WTC11 (cell line): ENCODE measurements around the gene KLHL30. TPM values are rescaled to one million over a fixed set of nuclear protein-coding genes. Genes with fewer than 3 reads are reported as not detected.

Experiments used
- ATAC-seq: fragments of 200-7000 bp; cut with Tn5 transposase; 2 replicates; pipeline ENCODE4 v1.10.0; 2021; ENCODE audit warnings: mild to moderate bottlenecking, moderate library complexity
- CTCF ChIA-PET: fragments of 300-600 bp; sonication (Branson Sonifier 250); formaldehyde crosslinking; loops from one replicate; lab custom pipeline; 2021; ENCODE audit warnings: antibody characterized with exemption; lab: Charles Lee
- POLR2A ChIA-PET: fragments of 350-600 bp; sonication (Branson Sonifier 250); formaldehyde crosslinking; loops from one replicate; lab custom pipeline; 2021; ENCODE audit warnings: antibody characterized with exemption; lab: Charles Lee
- DNase-seq: peaks from one replicate; pipeline ENCODE4 v3.0.0; 2021; ENCODE audit warnings: low spot score
- H3K27ac Mint-ChIP-seq: 2 replicates; pipeline ENCODE4 v1.8.0; 2021; ENCODE audit warnings: mixed read lengths
- H3K27me3 Mint-ChIP-seq: 2 replicates; pipeline ENCODE4 v1.8.0; 2021; ENCODE audit warnings: low read depth, mild to moderate bottlenecking, moderate library complexity, mixed read lengths
- H3K36me3 Mint-ChIP-seq: 2 replicates; pipeline ENCODE4 v1.8.0; 2021; ENCODE audit warnings: mixed read lengths
- H3K4me1 Mint-ChIP-seq: 2 replicates; pipeline ENCODE4 v1.8.0; 2022; ENCODE audit warnings: mixed read lengths
- H3K4me3 Mint-ChIP-seq: 2 replicates; pipeline ENCODE4 v1.8.0; 2021; ENCODE audit warnings: mild to moderate bottlenecking, moderate library complexity, mixed read lengths
- H3K9me3 Mint-ChIP-seq: 2 replicates; pipeline ENCODE4 v1.8.0; 2021; ENCODE audit warnings: mixed read lengths
- CREB1 ChIP-seq: sonication (generic); formaldehyde crosslinking; IDR thresholded peaks from 2 replicates; pipeline ENCODE4 v1.8.0; 2023; ENCODE audit warnings: mild to moderate bottlenecking, missing genetic modification reagents
- EMX1 ChIP-seq: fragments of 250-450 bp; sonication (Bioruptor Pico); IDR thresholded peaks from 2 replicates; pipeline ENCODE4 v1.8.0; 2021; ENCODE audit warnings: mild to moderate bottlenecking
- FOXP1 ChIP-seq: sonication (generic); formaldehyde crosslinking; IDR thresholded peaks from 2 replicates; pipeline ENCODE4 v1.8.0; 2022; ENCODE audit warnings: missing genetic modification reagents, mild to moderate bottlenecking, moderate library complexity, borderline replicate concordance
- GABPB1 ChIP-seq: sonication (generic); formaldehyde crosslinking; IDR thresholded peaks from 2 replicates; pipeline ENCODE4 v1.8.1; 2023; ENCODE audit warnings: mild to moderate bottlenecking, missing genetic modification reagents
- HMGA2 ChIP-seq: fragments of 250-450 bp; sonication (Bioruptor Pico); IDR thresholded peaks from 2 replicates; pipeline ENCODE4 v1.4.0; 2021; ENCODE audit warnings: mild to moderate bottlenecking, moderate library complexity
- OVOL2 ChIP-seq: fragments of 250-450 bp; sonication (Bioruptor Pico); IDR thresholded peaks from 2 replicates; pipeline ENCODE4 v1.9.0; 2021; ENCODE audit warnings: mild to moderate bottlenecking, borderline replicate concordance
- SP1 ChIP-seq: sonication (generic); formaldehyde crosslinking; conservative IDR thresholded peaks from 2 replicates; pipeline ENCODE4 v1.8.1; 2022; ENCODE audit warnings: missing genetic modification reagents
- USF2 ChIP-seq: sonication (generic); formaldehyde crosslinking; IDR thresholded peaks from 2 replicates; pipeline ENCODE4 v1.8.1; 2023; ENCODE audit warnings: mild to moderate bottlenecking, missing genetic modification reagents, moderate library complexity
- ZNF219 ChIP-seq: sonication (generic); formaldehyde crosslinking; IDR thresholded peaks from 2 replicates; pipeline ENCODE4 v1.8.0; 2023; ENCODE audit warnings: missing genetic modification reagents, mild to moderate bottlenecking, borderline replicate concordance
- ZNF423 ChIP-seq: fragments of 250-450 bp; sonication (Bioruptor Pico); IDR thresholded peaks from 2 replicates; pipeline ENCODE4 v2.1.2; 2022; ENCODE audit warnings: mild to moderate bottlenecking, moderate library complexity
- total RNA-seq: library from RNA; stranded (reverse); gene quantifications from 3 replicates; pipeline ENCODE4 v1.2.3, GENCODE V29; 2021
- TF ChIP-seq, protein P1 (sequence below): sonication (generic); formaldehyde crosslinking; IDR thresholded peaks from 2 replicates; pipeline ENCODE4 v1.8.0; 2023; ENCODE audit warnings: mild to moderate bottlenecking, missing genetic modification reagents
- TF ChIP-seq, protein P2 (sequence below): fragments of 250-450 bp; sonication (Bioruptor Pico); IDR thresholded peaks from 2 replicates; pipeline ENCODE4 v1.9.0; 2021; ENCODE audit warnings: mild to moderate bottlenecking
- TF ChIP-seq, protein P3 (sequence below): sonication (generic); formaldehyde crosslinking; IDR thresholded peaks from 2 replicates; pipeline ENCODE4 v1.8.1; 2023; ENCODE audit warnings: mild to moderate bottlenecking, moderate library complexity, missing genetic modification reagents
- TF ChIP-seq, protein P4 (sequence below): sonication (generic); formaldehyde crosslinking; IDR thresholded peaks from 2 replicates; pipeline ENCODE4 v1.8.0; 2022; ENCODE audit warnings: mild to moderate bottlenecking, missing genetic modification reagents
- TF ChIP-seq, protein P5 (sequence below): sonication (generic); formaldehyde crosslinking; IDR thresholded peaks from 2 replicates; pipeline ENCODE4 v1.8.1; 2022; ENCODE audit warnings: low read depth, missing genetic modification reagents, borderline replicate concordance
- TF ChIP-seq, protein P6 (sequence below): fragments of 250-450 bp; sonication (Bioruptor Pico); IDR thresholded peaks from 2 replicates; pipeline ENCODE4 v1.9.0; 2021; ENCODE audit warnings: mild to moderate bottlenecking
- TF ChIP-seq, protein P7 (sequence below): sonication (generic); formaldehyde crosslinking; IDR thresholded peaks from 2 replicates; pipeline ENCODE4 v1.8.0; 2022; ENCODE audit warnings: mild to moderate bottlenecking, missing genetic modification reagents

The KLHL30 gene
- total RNA-seq, 1 experiment from 2014 or later, result not detected

- TF ChIP-seq, protein P1, sequence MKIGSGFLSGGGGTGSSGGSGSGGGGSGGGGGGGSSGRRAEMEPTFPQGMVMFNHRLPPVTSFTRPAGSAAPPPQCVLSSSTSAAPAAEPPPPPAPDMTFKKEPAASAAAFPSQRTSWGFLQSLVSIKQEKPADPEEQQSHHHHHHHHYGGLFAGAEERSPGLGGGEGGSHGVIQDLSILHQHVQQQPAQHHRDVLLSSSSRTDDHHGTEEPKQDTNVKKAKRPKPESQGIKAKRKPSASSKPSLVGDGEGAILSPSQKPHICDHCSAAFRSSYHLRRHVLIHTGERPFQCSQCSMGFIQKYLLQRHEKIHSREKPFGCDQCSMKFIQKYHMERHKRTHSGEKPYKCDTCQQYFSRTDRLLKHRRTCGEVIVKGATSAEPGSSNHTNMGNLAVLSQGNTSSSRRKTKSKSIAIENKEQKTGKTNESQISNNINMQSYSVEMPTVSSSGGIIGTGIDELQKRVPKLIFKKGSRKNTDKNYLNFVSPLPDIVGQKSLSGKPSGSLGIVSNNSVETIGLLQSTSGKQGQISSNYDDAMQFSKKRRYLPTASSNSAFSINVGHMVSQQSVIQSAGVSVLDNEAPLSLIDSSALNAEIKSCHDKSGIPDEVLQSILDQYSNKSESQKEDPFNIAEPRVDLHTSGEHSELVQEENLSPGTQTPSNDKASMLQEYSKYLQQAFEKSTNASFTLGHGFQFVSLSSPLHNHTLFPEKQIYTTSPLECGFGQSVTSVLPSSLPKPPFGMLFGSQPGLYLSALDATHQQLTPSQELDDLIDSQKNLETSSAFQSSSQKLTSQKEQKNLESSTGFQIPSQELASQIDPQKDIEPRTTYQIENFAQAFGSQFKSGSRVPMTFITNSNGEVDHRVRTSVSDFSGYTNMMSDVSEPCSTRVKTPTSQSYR (CRISPR knock-in tag), result no peak
- TF ChIP-seq, protein P2, sequence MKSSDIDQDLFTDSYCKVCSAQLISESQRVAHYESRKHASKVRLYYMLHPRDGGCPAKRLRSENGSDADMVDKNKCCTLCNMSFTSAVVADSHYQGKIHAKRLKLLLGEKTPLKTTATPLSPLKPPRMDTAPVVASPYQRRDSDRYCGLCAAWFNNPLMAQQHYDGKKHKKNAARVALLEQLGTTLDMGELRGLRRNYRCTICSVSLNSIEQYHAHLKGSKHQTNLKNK (CRISPR knock-in tag), result no peak
- TF ChIP-seq, protein P3, sequence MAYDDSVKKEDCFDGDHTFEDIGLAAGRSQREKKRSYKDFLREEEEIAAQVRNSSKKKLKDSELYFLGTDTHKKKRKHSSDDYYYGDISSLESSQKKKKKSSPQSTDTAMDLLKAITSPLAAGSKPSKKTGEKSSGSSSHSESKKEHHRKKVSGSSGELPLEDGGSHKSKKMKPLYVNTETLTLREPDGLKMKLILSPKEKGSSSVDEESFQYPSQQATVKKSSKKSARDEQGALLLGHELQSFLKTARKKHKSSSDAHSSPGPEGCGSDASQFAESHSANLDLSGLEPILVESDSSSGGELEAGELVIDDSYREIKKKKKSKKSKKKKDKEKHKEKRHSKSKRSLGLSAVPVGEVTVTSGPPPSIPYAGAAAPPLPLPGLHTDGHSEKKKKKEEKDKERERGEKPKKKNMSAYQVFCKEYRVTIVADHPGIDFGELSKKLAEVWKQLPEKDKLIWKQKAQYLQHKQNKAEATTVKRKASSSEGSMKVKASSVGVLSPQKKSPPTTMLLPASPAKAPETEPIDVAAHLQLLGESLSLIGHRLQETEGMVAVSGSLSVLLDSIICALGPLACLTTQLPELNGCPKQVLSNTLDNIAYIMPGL (CRISPR knock-in tag), result no peak
- TF ChIP-seq HMGA2 (CRISPR knock-in tag) (no peak), GABPB1 (CRISPR knock-in tag) (no peak), FOXP1 (CRISPR knock-in tag) (no peak), USF2 (CRISPR knock-in tag) (no peak)
- TF ChIP-seq, protein P4, sequence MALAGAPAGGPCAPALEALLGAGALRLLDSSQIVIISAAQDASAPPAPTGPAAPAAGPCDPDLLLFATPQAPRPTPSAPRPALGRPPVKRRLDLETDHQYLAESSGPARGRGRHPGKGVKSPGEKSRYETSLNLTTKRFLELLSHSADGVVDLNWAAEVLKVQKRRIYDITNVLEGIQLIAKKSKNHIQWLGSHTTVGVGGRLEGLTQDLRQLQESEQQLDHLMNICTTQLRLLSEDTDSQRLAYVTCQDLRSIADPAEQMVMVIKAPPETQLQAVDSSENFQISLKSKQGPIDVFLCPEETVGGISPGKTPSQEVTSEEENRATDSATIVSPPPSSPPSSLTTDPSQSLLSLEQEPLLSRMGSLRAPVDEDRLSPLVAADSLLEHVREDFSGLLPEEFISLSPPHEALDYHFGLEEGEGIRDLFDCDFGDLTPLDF, result no peak
Measured at GRCh38 chr2:238100821-238101771, 37.4 kb upstream of the KLHL30 start (continued).

DNA sequence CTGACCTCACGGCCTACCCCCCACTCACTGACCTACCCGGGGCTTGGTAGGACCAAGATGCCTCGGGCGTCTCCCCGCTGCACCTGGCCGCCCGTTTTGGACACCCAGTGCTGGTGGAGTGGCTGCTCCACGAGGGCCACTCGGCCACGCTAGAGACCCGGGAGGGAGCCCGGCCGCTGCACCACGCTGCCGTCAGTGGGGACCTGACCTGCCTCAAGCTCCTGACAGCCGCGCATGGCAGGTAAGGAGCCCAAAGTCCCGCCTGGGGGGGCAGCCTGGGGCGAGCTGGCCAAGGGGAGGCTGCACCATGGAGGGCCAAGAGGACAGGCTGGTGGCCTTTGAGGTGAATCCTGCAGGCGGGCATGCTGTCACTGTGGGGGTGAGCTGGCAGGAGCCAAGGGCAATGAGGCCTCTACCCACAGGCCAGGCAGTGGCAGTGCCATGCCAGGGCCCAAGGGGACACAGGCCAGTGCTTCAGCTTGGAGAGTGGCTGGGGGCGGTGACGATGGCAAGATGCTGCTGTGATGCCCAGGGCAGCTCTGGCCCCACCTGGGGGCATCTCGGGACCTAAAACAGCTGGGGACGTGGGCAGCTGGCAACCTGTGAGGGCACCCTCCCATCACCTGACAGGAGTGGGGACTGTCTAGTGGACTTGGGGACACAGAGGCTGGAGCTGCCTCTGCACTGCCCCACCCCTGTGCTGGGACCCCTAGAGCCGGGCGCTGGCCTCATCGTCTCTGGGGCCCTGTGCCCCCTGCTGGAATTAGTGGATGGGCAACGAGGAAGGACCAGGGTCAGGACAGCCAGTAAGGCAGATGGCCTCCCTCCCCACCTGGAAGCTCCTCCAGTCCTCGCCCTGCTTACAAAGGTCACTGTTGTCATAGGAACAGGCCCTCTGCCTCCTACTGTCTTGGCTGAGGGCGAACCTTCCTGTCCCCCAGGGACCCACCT, 36.3 kb upstream of the KLHL30 start:
- DNase-seq, result no peak

GRCh38 chr2:238102865-238103264, 35.6 kb upstream of the KLHL30 start:
- no peak overlapping the region for H3K4me3 Mint-ChIP-seq
- POLR2A ChIA-PET, result no interaction called here
- no peak overlapping the region for H3K27ac Mint-ChIP-seq
- H3K9me3 Mint-ChIP-seq, result no peaks in the 10 kb centered on the region
- ATAC-seq (no peak), DNase-seq (no peak)
- no peaks in the 10 kb centered on the region for H3K36me3 Mint-ChIP-seq
- H3K4me1 Mint-ChIP-seq, result peaks cover 15% of the 10 kb centered on the region
- H3K27me3 Mint-ChIP-seq, result no peaks in the 10 kb centered on the region
- CTCF ChIA-PET, result interaction anchor here (0.9 to 1.1 kb wide), 4 partner anchors 45 to 180 kb away, joined by 3 to 5 read pairs (median 3); no protein-coding TSS in a partner anchor
- TF ChIP-seq GABPB1 (CRISPR knock-in tag) (no peak), ZNF423 (CRISPR knock-in tag) (no peak), EMX1 (no peak), SP1 (no peak), OVOL2 (CRISPR knock-in tag) (no peak)
- TF ChIP-seq, protein P5, sequence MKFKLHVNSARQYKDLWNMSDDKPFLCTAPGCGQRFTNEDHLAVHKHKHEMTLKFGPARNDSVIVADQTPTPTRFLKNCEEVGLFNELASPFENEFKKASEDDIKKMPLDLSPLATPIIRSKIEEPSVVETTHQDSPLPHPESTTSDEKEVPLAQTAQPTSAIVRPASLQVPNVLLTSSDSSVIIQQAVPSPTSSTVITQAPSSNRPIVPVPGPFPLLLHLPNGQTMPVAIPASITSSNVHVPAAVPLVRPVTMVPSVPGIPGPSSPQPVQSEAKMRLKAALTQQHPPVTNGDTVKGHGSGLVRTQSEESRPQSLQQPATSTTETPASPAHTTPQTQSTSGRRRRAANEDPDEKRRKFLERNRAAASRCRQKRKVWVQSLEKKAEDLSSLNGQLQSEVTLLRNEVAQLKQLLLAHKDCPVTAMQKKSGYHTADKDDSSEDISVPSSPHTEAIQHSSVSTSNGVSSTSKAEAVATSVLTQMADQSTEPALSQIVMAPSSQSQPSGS, result no peak
- TF ChIP-seq, protein P6, sequence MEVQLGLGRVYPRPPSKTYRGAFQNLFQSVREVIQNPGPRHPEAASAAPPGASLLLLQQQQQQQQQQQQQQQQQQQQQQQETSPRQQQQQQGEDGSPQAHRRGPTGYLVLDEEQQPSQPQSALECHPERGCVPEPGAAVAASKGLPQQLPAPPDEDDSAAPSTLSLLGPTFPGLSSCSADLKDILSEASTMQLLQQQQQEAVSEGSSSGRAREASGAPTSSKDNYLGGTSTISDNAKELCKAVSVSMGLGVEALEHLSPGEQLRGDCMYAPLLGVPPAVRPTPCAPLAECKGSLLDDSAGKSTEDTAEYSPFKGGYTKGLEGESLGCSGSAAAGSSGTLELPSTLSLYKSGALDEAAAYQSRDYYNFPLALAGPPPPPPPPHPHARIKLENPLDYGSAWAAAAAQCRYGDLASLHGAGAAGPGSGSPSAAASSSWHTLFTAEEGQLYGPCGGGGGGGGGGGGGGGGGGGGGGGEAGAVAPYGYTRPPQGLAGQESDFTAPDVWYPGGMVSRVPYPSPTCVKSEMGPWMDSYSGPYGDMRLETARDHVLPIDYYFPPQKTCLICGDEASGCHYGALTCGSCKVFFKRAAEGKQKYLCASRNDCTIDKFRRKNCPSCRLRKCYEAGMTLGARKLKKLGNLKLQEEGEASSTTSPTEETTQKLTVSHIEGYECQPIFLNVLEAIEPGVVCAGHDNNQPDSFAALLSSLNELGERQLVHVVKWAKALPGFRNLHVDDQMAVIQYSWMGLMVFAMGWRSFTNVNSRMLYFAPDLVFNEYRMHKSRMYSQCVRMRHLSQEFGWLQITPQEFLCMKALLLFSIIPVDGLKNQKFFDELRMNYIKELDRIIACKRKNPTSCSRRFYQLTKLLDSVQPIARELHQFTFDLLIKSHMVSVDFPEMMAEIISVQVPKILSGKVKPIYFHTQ (CRISPR knock-in tag), result no peak

More for the DNA sequence above, 36.3 kb upstream of the KLHL30 start:
- ATAC-seq, result no peak
- Mint-ChIP-seq H3K4me1 (peaks cover 16% of the 10 kb centered on the region), H3K4me3 (no peak overlapping the region), H3K27ac (no peak overlapping the region), H3K27me3 (no peaks in the 10 kb centered on the region), H3K9me3 (no peaks in the 10 kb centered on the region), H3K36me3 (no peaks in the 10 kb centered on the region)
- ChIA-PET CTCF (interaction anchor here (0.9 to 1.4 kb wide), 5 partner anchors 46 to 179 kb away, joined by 3 to 5 read pairs (median 3); no protein-coding TSS in a partner anchor), POLR2A (no interaction called here)
- TF ChIP-seq ZNF219, result no peak
- TF ChIP-seq, protein P7, sequence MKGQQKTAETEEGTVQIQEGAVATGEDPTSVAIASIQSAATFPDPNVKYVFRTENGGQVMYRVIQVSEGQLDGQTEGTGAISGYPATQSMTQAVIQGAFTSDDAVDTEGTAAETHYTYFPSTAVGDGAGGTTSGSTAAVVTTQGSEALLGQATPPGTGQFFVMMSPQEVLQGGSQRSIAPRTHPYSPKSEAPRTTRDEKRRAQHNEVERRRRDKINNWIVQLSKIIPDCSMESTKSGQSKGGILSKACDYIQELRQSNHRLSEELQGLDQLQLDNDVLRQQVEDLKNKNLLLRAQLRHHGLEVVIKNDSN (CRISPR knock-in tag), result no peak
- no peak for TF ChIP-seq CREB1 (CRISPR knock-in tag)
- no peak for TF ChIP-seq ZNF423 (CRISPR knock-in tag)
